Naive B cell (primary cell): ENCODE measurements around the gene TRIM7. TPM values are rescaled to one million over a fixed set of nuclear protein-coding genes. Genes with fewer than 3 reads are reported as not detected.

ENCODE experiments used
- ATAC-seq, 2 donors: fragments of 150-1000 bp; cut with Tn5 transposase; 2 replicates each; pipeline ENCODE4 v1.10.0; 2021; ENCODE audit warnings: low read depth in 2 of 2, mild to moderate bottlenecking in 2 of 2, moderate library complexity in 2 of 2
- DNase-seq: peaks from one replicate; pipeline ENCODE4 v3.0.0; 2022
- H3K27ac Mint-ChIP-seq, 6 donors: one replicate each; pipeline ENCODE4 v1.8.0; 2020 to 2022; ENCODE audit warnings: mild to moderate bottlenecking in 6 of 6, mixed read lengths in 6 of 6, moderate library complexity in 5 of 6, inconsistent platforms in 2 of 6
- H3K27me3 Mint-ChIP-seq, 3 donors: one replicate each; pipeline ENCODE4 v1.8.0; 2021 to 2022; ENCODE audit warnings: mixed read lengths in 3 of 3, mild to moderate bottlenecking in 1 of 3
- H3K36me3 Mint-ChIP-seq, 2 donors: one replicate each; pipeline ENCODE4 v1.8.0; 2020 to 2022; ENCODE audit warnings: mixed read lengths in 2 of 2, inconsistent platforms in 1 of 2, mild to moderate bottlenecking in 1 of 2
- H3K4me1 Mint-ChIP-seq, 3 donors: one replicate each; pipeline ENCODE4 v1.8.0; 2020 to 2022; ENCODE audit warnings: mixed read lengths in 3 of 3, inconsistent platforms in 1 of 3, mild to moderate bottlenecking in 1 of 3, moderate library complexity in 1 of 3
- H3K4me3 Mint-ChIP-seq, 8 donors: one replicate each; pipeline ENCODE4 v1.8.0; 2020 to 2022; ENCODE audit warnings: mild to moderate bottlenecking in 8 of 8, mixed read lengths in 8 of 8, moderate library complexity in 8 of 8, inconsistent platforms in 2 of 8
- H3K9me3 Mint-ChIP-seq, 7 donors: one replicate each; pipeline ENCODE4 v1.8.0; 2020 to 2022; ENCODE audit warnings: mixed read lengths in 7 of 7, mild to moderate bottlenecking in 5 of 7, inconsistent platforms in 2 of 7, moderate library complexity in 1 of 7
- polyA plus RNA-seq, 6 donors: library from polyadenylated mRNA; unstranded; fragments of 300-500 nt; fragmentation: Illumina TruSeq; gene quantifications; one replicate each; pipeline ENCODE4 v1.2.3, GENCODE V29; 2021; ENCODE audit warnings: low read depth in 6 of 6

The TRIM7 gene
- polyA plus RNA-seq, 6 donors from 2014 or later: 0.09 to 0.27 (median 0.24) TPM; not detected in 3

- H3K27me3 Mint-ChIP-seq: peaks cover 20 to 33% (median 30%) of the 10 kb centered on the region in 3 donors
- H3K27ac Mint-ChIP-seq: peak overlapping the region; percentile 78 to 100 (median 98)
- H3K9me3 Mint-ChIP-seq: peaks cover 0 to 10% (median 4%) of the 10 kb centered on the region in 7 donors
- peak; percentile 14 to 17 for ATAC-seq
- H3K4me3 Mint-ChIP-seq: peak overlapping the region; percentile 86 to 98 (median 94)
- H3K4me1 Mint-ChIP-seq: peaks cover 31 to 43% (median 38%) of the 10 kb centered on the region in 3 donors
- DNase-seq: peak; percentile 15
- peaks cover 4 to 8% of the 10 kb centered on the region in 2 donors for H3K36me3 Mint-ChIP-seq
These were observed 1.0 kb upstream of the TRIM7 start for GRCh38 chr5:181205761-181206649.

GRCh38 chr5:181204113-181204825, 727 bp downstream of the TRIM7 start:
- peak in 1 of 2 donors; percentile 6 for ATAC-seq
- H3K36me3 Mint-ChIP-seq: peaks cover 4 to 8% of the 10 kb centered on the region in 2 donors

GRCh38 chr5:181203777-181204112, 1.3 kb downstream of the TRIM7 start:
- DNase-seq: no peak
- H3K9me3 Mint-ChIP-seq: peaks cover 0 to 10% (median 4%) of the 10 kb centered on the region in 7 donors
- peaks cover 39 to 52% (median 49%) of the 10 kb centered on the region in 3 donors for H3K4me1 Mint-ChIP-seq
- H3K36me3 Mint-ChIP-seq: peaks cover 4 to 8% of the 10 kb centered on the region in 2 donors
- H3K27me3 Mint-ChIP-seq: peaks cover 20 to 38% (median 30%) of the 10 kb centered on the region in 3 donors
- peak overlapping the region; percentile 86 to 93 (median 89) for H3K4me3 Mint-ChIP-seq
- peak overlapping the region in 1 of 6 donors; percentile 48 for H3K27ac Mint-ChIP-seq
- ATAC-seq: peak in 1 of 2 donors; percentile 8

More at GRCh38 chr5:181204113-181204825, 727 bp downstream of the TRIM7 start:
- Mint-ChIP-seq H3K9me3 (peaks cover 0 to 10% (median 4%) of the 10 kb centered on the region in 7 donors), H3K4me1 (peaks cover 34 to 46% (median 46%) of the 10 kb centered on the region in 3 donors), H3K27me3 (peaks cover 20 to 38% (median 30%) of the 10 kb centered on the region in 3 donors), H3K4me3 (peak overlapping the region; percentile 86 to 93 (median 89)), H3K27ac (peak overlapping the region in 3 of 6 donors; percentile 13 to 81 (median 48))
- DNase-seq: peak; percentile 15

- peak overlapping the region; percentile 60 to 93 (median 89) for H3K4me3 Mint-ChIP-seq
- no peak for DNase-seq
- H3K27ac Mint-ChIP-seq: peak overlapping the region in 1 of 6 donors; percentile 66
- peaks cover 4 to 8% of the 10 kb centered on the region in 2 donors for H3K36me3 Mint-ChIP-seq
- H3K4me1 Mint-ChIP-seq: peaks cover 42 to 57% (median 52%) of the 10 kb centered on the region in 3 donors
- peaks cover 20 to 38% (median 30%) of the 10 kb centered on the region in 3 donors for H3K27me3 Mint-ChIP-seq
- ATAC-seq: no peak
- H3K9me3 Mint-ChIP-seq: peaks cover 0 to 10% (median 2%) of the 10 kb centered on the region in 7 donors
These were observed 1.8 kb downstream of the TRIM7 start for GRCh38 chr5:181203093-181203711.

- H3K36me3 Mint-ChIP-seq: no peaks in the 10 kb centered on the region
- ATAC-seq: no peak
- no peaks in the 10 kb centered on the region for H3K9me3 Mint-ChIP-seq
- H3K27me3 Mint-ChIP-seq: peaks cover 5 to 28% (median 20%) of the 10 kb centered on the region in 3 donors
- H3K4me3 Mint-ChIP-seq: peak overlapping the region in 1 of 8 donors; percentile 27
- peaks cover 20 to 36% (median 33%) of the 10 kb centered on the region in 3 donors for H3K4me1 Mint-ChIP-seq
- peak overlapping the region in 1 of 6 donors; percentile 61 for H3K27ac Mint-ChIP-seq
- DNase-seq: no peak
These were observed 4.2 kb downstream of the TRIM7 start for GRCh38 chr5:181200816-181201215.

- H3K4me3 Mint-ChIP-seq: peak overlapping the region in 1 of 8 donors; percentile 27
- H3K4me1 Mint-ChIP-seq: peaks cover 16 to 28% (median 28%) of the 10 kb centered on the region in 3 donors
- H3K9me3 Mint-ChIP-seq: no peaks in the 10 kb centered on the region
- ATAC-seq (no peak), DNase-seq (no peak)
- no peaks in the 10 kb centered on the region for H3K36me3 Mint-ChIP-seq
- H3K27ac Mint-ChIP-seq: peak overlapping the region in 2 of 6 donors; percentile 25 to 61
- peaks cover 0 to 22% (median 14%) of the 10 kb centered on the region in 3 donors for H3K27me3 Mint-ChIP-seq
These were observed 4.9 kb downstream of the TRIM7 start for GRCh38 chr5:181199881-181200638.

GRCh38 chr5:181198905-181199519, 6.0 kb downstream of the TRIM7 start:
- peak; percentile 11 for DNase-seq
- no peaks in the 10 kb centered on the region for H3K9me3 Mint-ChIP-seq
- H3K27me3 Mint-ChIP-seq: peaks cover 0 to 18% (median 9%) of the 10 kb centered on the region in 3 donors
- H3K36me3 Mint-ChIP-seq: no peaks in the 10 kb centered on the region
- peak overlapping the region in 1 of 8 donors; percentile 61 for H3K4me3 Mint-ChIP-seq
- peak; percentile 75 to 86 for ATAC-seq
- peaks cover 13 to 25% (median 21%) of the 10 kb centered on the region in 3 donors for H3K4me1 Mint-ChIP-seq
- H3K27ac Mint-ChIP-seq: peak overlapping the region in 2 of 6 donors; percentile 61 to 75

- ATAC-seq (no peak), DNase-seq (no peak)
- H3K36me3 Mint-ChIP-seq: no peaks in the 10 kb centered on the region
- peaks cover 0 to 10% (median under 1%) of the 10 kb centered on the region in 3 donors for H3K27me3 Mint-ChIP-seq
- H3K4me1 Mint-ChIP-seq: peaks cover 11 to 20% (median 14%) of the 10 kb centered on the region in 3 donors
- H3K4me3 Mint-ChIP-seq: peak overlapping the region in 1 of 8 donors; percentile 61
- H3K9me3 Mint-ChIP-seq: no peaks in the 10 kb centered on the region
- H3K27ac Mint-ChIP-seq: peak overlapping the region in 3 of 6 donors; percentile 42 to 90 (median 61)
These were observed 6.8 kb downstream of the TRIM7 start for GRCh38 chr5:181198106-181198685.

- H3K4me1 Mint-ChIP-seq: peaks cover 19 to 25% (median 21%) of the 10 kb centered on the region in 3 donors
- H3K4me3 Mint-ChIP-seq: peak overlapping the region in 1 of 8 donors; percentile 9
- ATAC-seq (no peak), DNase-seq (no peak)
- peaks cover 0 to 6% (median 0%) of the 10 kb centered on the region in 3 donors for H3K27me3 Mint-ChIP-seq
- H3K9me3 Mint-ChIP-seq: no peaks in the 10 kb centered on the region
- H3K36me3 Mint-ChIP-seq: no peaks in the 10 kb centered on the region
- H3K27ac Mint-ChIP-seq: peak overlapping the region in 1 of 6 donors; percentile 42
These were observed 7.6 kb downstream of the TRIM7 start for GRCh38 chr5:181197326-181197951.

GRCh38 chr5:181195249-181195761, 9.7 kb downstream of the TRIM7 start:
- peaks cover 0 to 13% (median 8%) of the 10 kb centered on the region in 3 donors for H3K27me3 Mint-ChIP-seq
- H3K4me3 Mint-ChIP-seq: peak overlapping the region in 1 of 8 donors; percentile 49
- no peak for DNase-seq
- H3K9me3 Mint-ChIP-seq: peaks cover 0 to 8% (median 1%) of the 10 kb centered on the region in 7 donors
- ATAC-seq: no peak
- H3K36me3 Mint-ChIP-seq: peaks cover 0 to 6% of the 10 kb centered on the region in 2 donors
- no peak overlapping the region for H3K27ac Mint-ChIP-seq
- H3K4me1 Mint-ChIP-seq: peaks cover 30 to 45% (median 40%) of the 10 kb centered on the region in 3 donors
